OCI-LY3 (cell line): ENCODE measurements around the gene NRXN3.

ENCODE experiments used
- H2AFZ ChIP-seq: fragments of 200-600, 300-600 bp; shearing (Covaris generic); 2 replicates; pipeline ENCODE4 v1.6.0; 2014; ENCODE audit warnings: antibody characterized with exemption, low read depth, low read length
- H3K27ac ChIP-seq: fragments of 200-600, 300-600 bp; sonication (generic); 2 replicates; pipeline ENCODE4 v1.5.1; 2014; ENCODE audit warnings: mild to moderate bottlenecking, low read length, moderate library complexity, mixed read lengths
- H3K27me3 ChIP-seq: fragments of 200-600, 300-600 bp; sonication (generic); 2 replicates; pipeline ENCODE4 v1.6.1; 2014; ENCODE audit warnings: low read depth, low read length, mixed read lengths
- H3K36me3 ChIP-seq: fragments of 200-600, 300-600 bp; sonication (generic); replicated peaks from 2 replicates; pipeline ENCODE3; 2014; ENCODE audit warnings: low read depth, low read length, mixed read lengths
- H3K4me1 ChIP-seq: fragments of 300-600, 200-600 bp; sonication (generic); 2 replicates; pipeline ENCODE4 v1.6.1; 2014; ENCODE audit warnings: low read length, mixed read lengths
- H3K4me2 ChIP-seq: fragments of 200-600, 300-600 bp; sonication (generic); 2 replicates; pipeline ENCODE4 v1.6.1; 2014; ENCODE audit warnings: low read length, mixed read lengths
- H3K4me3 ChIP-seq: fragments of 300-600, 200-600 bp; sonication (generic); 2 replicates; pipeline ENCODE4 v1.5.1; 2014; ENCODE audit warnings: antibody characterized with exemption, mild to moderate bottlenecking, low read length, moderate library complexity
- H3K79me2 ChIP-seq: fragments of 300-600, 200-600 bp; shearing (Covaris generic); 2 replicates; pipeline ENCODE4 v1.6.1; 2014; ENCODE audit warnings: mild to moderate bottlenecking, low read length, mixed read lengths
- H3K9ac ChIP-seq: fragments of 300-600, 200-600 bp; shearing (Covaris generic); 2 replicates; pipeline ENCODE4 v1.6.0; 2014; ENCODE audit warnings: mild to moderate bottlenecking, low read length, moderate library complexity
- H3K9me3 ChIP-seq: fragments of 200-600, 300-600 bp; shearing (Covaris generic); 2 replicates; pipeline ENCODE4 v1.6.1; 2014; ENCODE audit warnings: low read length, mixed read lengths; ENCODE audit not compliant: insufficient read depth
- H4K20me1 ChIP-seq: fragments of 200-600, 300-600 bp; sonication (generic); 2 replicates; pipeline ENCODE4 v1.6.1; 2016; ENCODE audit warnings: low read length, mixed read lengths; ENCODE audit not compliant: insufficient read depth
- CTCF ChIP-seq: fragments of 200-600, 300-600 bp; sonication (generic); IDR thresholded peaks from 2 replicates; pipeline ENCODE4 v1.5.1; 2014; ENCODE audit warnings: antibody characterized with exemption, low read length, low read depth
- EZH2phosphoT487 ChIP-seq: fragments of 200-600 bp; shearing (Covaris generic); IDR thresholded peaks from 2 replicates; pipeline ENCODE4 v1.6.1; 2018; ENCODE audit warnings: antibody characterized with exemption, mixed run types, low read depth

The NRXN3 gene

GRCh38 chr14:79745046-79745445, 1574.9 kb downstream of the NRXN3 start:
- no peak overlapping the region for H3K4me3 ChIP-seq
- no peaks in the 10 kb centered on the region for H3K27me3 ChIP-seq
- no peak for TF ChIP-seq CTCF
- TF ChIP-seq EZH2phosphoT487: no peak
- no peak overlapping the region for H3K27ac ChIP-seq
- H3K4me2 ChIP-seq: no peak overlapping the region
- no peaks in the 10 kb centered on the region for H4K20me1 ChIP-seq
- H2AFZ ChIP-seq: no peak overlapping the region
- H3K4me1 ChIP-seq: no peaks in the 10 kb centered on the region
- H3K9ac ChIP-seq: no peak overlapping the region
- no peaks in the 10 kb centered on the region for H3K79me2 ChIP-seq
- H3K36me3 ChIP-seq: no peaks in the 10 kb centered on the region
- no peaks in the 10 kb centered on the region for H3K9me3 ChIP-seq

- Histone ChIP-seq H4K20me1 (no peaks in the 10 kb centered on the region), H3K27ac (no peak overlapping the region), H3K36me3 (no peaks in the 10 kb centered on the region), H3K4me3 (no peak overlapping the region), H3K79me2 (no peaks in the 10 kb centered on the region), H2AFZ (no peak overlapping the region), H3K27me3 (no peaks in the 10 kb centered on the region), H3K9ac (no peak overlapping the region), H3K4me2 (no peak overlapping the region), H3K4me1 (no peaks in the 10 kb centered on the region), H3K9me3 (no peaks in the 10 kb centered on the region)
- TF ChIP-seq CTCF (no peak), EZH2phosphoT487 (no peak)
These were observed 1578.9 kb downstream of the NRXN3 start for GRCh38 chr14:79749065-79749464.

GRCh38 chr14:79758985-79759384, 1588.8 kb downstream of the NRXN3 start:
- TF ChIP-seq CTCF (no peak), EZH2phosphoT487 (no peak)
- Histone ChIP-seq H3K9ac (no peak overlapping the region), H3K27ac (no peak overlapping the region), H3K9me3 (no peaks in the 10 kb centered on the region), H3K27me3 (no peaks in the 10 kb centered on the region), H2AFZ (no peak overlapping the region), H3K4me2 (no peak overlapping the region), H4K20me1 (no peaks in the 10 kb centered on the region), H3K4me3 (no peak overlapping the region), H3K79me2 (no peaks in the 10 kb centered on the region), H3K4me1 (no peaks in the 10 kb centered on the region), H3K36me3 (no peaks in the 10 kb centered on the region)

GRCh38 chr14:79764323-79764722, 1594.2 kb downstream of the NRXN3 start:
- no peak overlapping the region for H3K27ac ChIP-seq
- no peaks in the 10 kb centered on the region for H4K20me1 ChIP-seq
- no peaks in the 10 kb centered on the region for H3K36me3 ChIP-seq
- H3K9me3 ChIP-seq: no peaks in the 10 kb centered on the region
- H2AFZ ChIP-seq: no peak overlapping the region
- no peak overlapping the region for H3K9ac ChIP-seq
- no peaks in the 10 kb centered on the region for H3K4me1 ChIP-seq
- H3K79me2 ChIP-seq: no peaks in the 10 kb centered on the region
- H3K4me3 ChIP-seq: no peak overlapping the region
- TF ChIP-seq CTCF (no peak), EZH2phosphoT487 (no peak)
- no peaks in the 10 kb centered on the region for H3K27me3 ChIP-seq
- no peak overlapping the region for H3K4me2 ChIP-seq
